Omental fat pad (tissue), 4 donors: ENCODE data around the gene TBC1D24. TPM values are rescaled to one million over a fixed set of nuclear protein-coding genes. Genes with fewer than 3 reads are reported as not detected.
"Not testable (repeated sequence)": the region's sequence is repeated elsewhere in the genome, so short reads cannot be mapped to it uniquely, and the experiment has no call there.

Experiments
- ATAC-seq: fragments of 150-250 bp; one replicate; pipeline ENCODE4 v1.9.1; 2016; ENCODE audit warnings: mild to moderate bottlenecking, moderate library complexity; ENCODE audit not compliant: low FRiP score
- DNase-seq: peaks from one replicate; pipeline ENCODE4 v3.0.0-alpha.2; 2019; ENCODE audit warnings: low spot score
- total RNA-seq, 4 donors: library from RNA; depleted of rRNA; stranded (reverse); fragments of >200 nt; gene quantifications; one replicate each; pipeline ENCODE4 v1.1.0, GENCODE V29; 2016
- TF ChIP-seq, protein P1 (sequence below), 3 donors: fragments of 450-650 bp; IDR thresholded peaks; one replicate each; pipeline ENCODE4 v1.5.1; 2016 to 2017; ENCODE audit warnings: antibody characterized with exemption in 3 of 3, mild to moderate bottlenecking in 3 of 3, moderate library complexity in 2 of 3

TBC1D24 gene
- total RNA-seq, 4 donors from 2014 or later = 10.4 to 19.4 (median 13.0) TPM

DNA sequence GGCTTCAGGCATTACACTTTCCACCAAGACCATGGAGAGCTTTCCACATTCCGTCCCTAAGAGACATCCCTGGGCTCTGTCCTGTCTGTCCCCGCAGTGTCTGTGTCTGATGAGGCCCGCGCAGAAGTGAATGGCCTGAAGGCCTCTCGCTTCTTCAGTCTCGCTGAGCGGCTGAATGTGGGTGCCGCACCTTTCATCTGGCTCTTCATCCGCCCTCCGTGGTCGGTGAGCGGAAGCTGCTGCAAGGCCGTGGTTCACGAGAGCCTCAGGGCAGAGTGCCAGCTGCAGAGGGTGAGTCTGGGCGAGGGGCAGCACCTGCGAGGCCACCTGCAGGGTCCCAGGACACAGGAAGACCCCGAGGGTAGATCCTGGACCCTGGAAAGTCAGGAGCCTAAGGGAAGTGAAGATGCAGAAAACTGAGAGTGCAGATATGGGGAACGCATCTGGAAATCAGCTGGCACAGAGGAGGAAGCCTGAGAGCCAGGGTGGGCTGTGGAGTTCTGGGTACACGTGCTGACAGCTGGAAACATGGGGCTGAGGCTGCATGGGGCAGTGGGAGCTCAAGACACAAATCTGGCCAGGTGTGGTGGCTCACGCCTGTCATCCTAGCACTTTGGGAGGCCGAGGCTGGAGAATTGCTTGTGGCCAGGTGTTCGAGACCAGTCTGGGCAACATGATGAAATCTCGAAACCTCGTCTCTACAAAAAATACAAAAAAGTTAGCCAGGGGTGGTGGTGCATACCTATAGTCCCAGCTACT is 37.7 kb upstream of the TBC1D24 start:
- ATAC-seq (no peak), DNase-seq (no peak)
- TF ChIP-seq, protein P1, sequence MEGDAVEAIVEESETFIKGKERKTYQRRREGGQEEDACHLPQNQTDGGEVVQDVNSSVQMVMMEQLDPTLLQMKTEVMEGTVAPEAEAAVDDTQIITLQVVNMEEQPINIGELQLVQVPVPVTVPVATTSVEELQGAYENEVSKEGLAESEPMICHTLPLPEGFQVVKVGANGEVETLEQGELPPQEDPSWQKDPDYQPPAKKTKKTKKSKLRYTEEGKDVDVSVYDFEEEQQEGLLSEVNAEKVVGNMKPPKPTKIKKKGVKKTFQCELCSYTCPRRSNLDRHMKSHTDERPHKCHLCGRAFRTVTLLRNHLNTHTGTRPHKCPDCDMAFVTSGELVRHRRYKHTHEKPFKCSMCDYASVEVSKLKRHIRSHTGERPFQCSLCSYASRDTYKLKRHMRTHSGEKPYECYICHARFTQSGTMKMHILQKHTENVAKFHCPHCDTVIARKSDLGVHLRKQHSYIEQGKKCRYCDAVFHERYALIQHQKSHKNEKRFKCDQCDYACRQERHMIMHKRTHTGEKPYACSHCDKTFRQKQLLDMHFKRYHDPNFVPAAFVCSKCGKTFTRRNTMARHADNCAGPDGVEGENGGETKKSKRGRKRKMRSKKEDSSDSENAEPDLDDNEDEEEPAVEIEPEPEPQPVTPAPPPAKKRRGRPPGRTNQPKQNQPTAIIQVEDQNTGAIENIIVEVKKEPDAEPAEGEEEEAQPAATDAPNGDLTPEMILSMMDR (IDR thresholded peaks at IDR 0.05) = no peak

GRCh38 chr16:2438121-2438520 is 36.8 kb upstream of the TBC1D24 start:
- TF ChIP-seq, protein P1 (IDR thresholded peaks at IDR 0.05) = no peak
- ATAC-seq (no peak), DNase-seq (no peak)

DNA sequence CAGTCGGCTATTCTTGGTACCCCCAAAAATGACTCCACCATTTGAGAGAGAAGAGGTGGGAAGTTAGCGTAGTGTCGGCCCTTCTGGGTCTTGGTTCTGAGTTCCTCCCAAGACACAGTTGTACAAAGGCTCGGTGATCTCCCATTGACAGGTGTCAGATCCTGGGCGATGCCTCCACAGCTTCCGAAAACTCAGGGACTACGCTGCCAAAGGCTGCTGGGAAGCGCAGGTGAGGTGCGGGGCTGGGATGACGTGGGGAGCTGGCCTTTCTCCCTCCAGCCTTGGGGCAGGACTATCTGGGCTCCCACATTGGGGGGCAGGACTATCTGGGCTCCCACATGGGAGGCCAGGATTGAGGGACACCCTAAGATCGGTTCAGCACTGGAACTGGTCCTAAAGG is 35.3 kb upstream of the TBC1D24 start:
- DNase-seq = no peak

GRCh38 chr16:2441143-2441804 is 33.7 kb upstream of the TBC1D24 start:
- not testable (repeated sequence) for DNase-seq, ATAC-seq

More for the DNA sequence above, 35.3 kb upstream of the TBC1D24 start:
- TF ChIP-seq, protein P1 (IDR thresholded peaks at IDR 0.05) = no peak
- no peak for ATAC-seq

DNA sequence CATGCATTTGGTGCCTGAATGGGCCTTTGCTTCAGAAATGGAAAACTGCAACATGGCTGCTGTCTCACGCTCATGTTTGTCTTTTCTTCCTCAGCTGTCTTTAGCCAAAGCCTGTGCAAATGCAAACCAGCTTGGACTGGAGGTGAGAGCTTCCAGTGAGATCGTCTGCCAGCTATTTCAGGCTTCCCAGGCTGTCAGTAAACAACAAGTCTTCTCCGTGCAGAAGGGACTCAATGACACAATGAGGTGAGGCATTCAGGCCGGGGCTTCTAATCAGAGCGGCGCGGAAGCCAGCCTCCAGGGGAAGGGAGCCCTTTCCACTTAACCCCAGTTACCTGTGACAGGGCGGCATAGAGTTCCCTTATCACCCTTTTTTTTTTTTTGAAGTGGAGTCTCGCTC is 31.4 kb upstream of the TBC1D24 start:
- ATAC-seq = no peak
- DNase-seq = no peak
- TF ChIP-seq, protein P1 (IDR thresholded peaks at IDR 0.05) = no peak

GRCh38 chr16:2447920-2448583 is 26.9 kb upstream of the TBC1D24 start:
- no peak for DNase-seq
- TF ChIP-seq, protein P1 (IDR thresholded peaks at IDR 0.05) = no peak

DNA sequence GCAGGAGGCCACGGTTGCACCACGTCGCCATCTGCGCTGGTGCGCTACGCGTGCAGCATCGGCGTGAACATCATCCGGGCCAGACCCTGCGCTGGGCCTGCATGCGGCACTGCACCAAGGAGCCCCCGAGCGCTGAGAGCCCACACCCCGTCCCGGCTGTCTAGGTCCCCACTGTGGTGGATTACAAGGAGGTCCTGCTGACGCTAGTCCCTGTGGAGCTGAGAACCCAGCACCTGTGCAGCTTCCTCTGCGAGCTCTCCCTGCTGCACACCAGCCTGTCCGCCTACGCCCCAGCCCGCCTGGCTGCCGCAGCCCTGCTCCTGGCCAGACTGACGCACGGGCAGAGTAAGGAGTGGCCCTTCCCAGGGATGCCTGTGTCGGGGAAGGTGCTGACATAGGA is 25.8 kb upstream of the TBC1D24 start:
- no peak for ATAC-seq

More at GRCh38 chr16:2447920-2448583, 26.9 kb upstream of the TBC1D24 start:
- ATAC-seq = no peak

More for the DNA sequence above, 25.8 kb upstream of the TBC1D24 start:
- DNase-seq = no peak
- TF ChIP-seq, protein P1 (IDR thresholded peaks at IDR 0.05) = no peak
